ENCODE data around the gene CCDC136.

- TF ChIP-seq CTCF (conservative IDR thresholded peaks at IDR 0.05 in 1 of 2, IDR thresholded peaks at IDR 0.05 in 1 of 2; ENCODE audit: low read depth in 1 of 2, low read length in 2 of 2) (no peak), EZH2 (IDR thresholded peaks at IDR 0.05; ENCODE audit: low read length, missing control alignments) (no peak)
Measured at GRCh38 chr7:128849156-128849515, 57.4 kb downstream of the CCDC136 start.
